Stimulated activated CD8-positive, alpha-beta memory T cell treated with anti-CD3 and anti-CD28 coated beads, Interleukin-2, amount 100 ng/mL, for 1 hour (primary cell): ENCODE measurements around the gene C7orf57.
A peak's percentile ranks its signal among the peaks of the same experiment; 100 is the strongest.

Experiments
- DNase-seq, 2 donors: peaks; one replicate each; pipeline ENCODE4 v3.0.0-alpha.2; 2020; ENCODE audit warnings: low read depth in 2 of 2

Gene C7orf57

DNA sequence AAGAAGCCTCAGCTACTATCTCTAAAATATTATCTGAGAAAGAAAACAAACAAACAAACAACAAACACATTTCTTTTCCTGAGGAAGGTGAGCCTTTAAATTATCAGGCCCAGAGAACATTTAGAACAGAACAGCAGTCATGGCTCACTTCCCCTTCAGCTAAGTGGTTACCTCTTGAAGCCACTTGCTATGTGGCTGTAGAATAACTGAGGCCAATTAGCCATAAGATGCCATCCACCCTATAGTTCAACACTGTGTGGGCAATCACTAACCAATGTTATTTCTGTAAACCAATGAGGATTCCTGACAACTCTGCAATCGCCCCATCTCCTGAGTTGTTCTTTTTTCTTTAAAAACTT, 50.1 kb downstream of the C7orf57 start:
- DNase-seq, result no peak

DNA sequence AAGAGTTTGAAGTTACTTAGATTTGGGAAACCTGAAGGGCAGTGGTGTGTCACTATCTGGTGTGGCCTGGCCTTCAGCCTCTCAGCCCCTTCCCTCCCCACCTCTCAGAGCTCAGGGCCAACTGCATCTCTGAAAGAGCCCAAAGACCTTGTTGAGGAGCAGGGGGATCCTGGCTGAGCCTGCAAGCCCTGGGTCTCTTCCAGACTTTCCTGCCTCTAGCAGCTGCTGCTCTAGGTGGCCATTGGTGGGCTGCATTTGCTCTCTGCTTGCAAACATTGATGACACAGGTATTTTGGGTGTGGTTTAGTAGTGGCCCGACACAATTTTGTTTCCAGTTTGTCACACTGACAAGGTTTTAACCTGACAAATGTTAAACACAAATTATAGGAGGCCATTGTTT, 50.6 kb downstream of the C7orf57 start:
- DNase-seq, result no peak

DNA sequence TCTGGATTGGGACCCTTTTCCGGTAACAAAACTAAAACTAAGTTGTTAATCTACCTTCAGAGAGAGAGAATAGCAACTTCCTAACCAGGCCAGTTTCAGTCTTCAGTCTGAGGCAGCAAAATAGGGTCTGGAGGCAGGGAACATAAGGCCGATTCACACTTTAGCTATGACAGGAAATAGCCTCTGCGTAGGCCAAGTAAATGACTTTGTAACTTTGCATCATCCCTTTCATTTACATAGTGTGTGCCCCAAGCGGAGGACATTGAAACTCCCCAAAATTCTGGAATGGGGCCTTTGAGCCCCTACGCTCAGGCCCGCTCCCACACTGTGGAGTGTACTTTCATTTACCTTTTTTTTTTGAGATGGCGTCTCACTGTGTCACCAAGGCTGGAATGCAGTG, 52.0 kb downstream of the C7orf57 start:
- DNase-seq, result no peak

DNA sequence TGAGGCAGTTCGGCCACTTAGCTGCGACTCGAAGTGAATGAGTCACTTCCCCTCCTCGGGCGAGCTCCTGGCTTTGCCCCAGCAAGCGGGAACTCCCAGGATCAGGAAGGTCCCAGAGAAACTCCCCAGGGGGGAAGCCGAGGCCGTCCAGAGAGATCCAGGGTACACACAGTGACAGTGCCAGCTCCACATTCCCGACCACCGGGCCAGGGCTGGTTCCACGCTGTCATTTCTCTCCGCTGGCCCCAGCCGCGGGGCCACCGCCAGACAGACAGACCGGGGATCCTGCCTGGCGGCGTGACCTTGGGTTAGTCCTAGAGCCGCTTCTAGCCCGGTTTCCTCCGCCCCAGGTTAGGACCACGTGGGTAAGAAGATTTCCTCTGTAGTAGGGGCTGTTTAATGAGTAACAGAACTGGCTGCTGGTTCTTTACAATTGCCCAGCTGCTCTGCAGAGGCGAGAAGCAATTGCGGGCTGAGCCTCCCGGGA, 53.3 kb downstream of the C7orf57 start:
- DNase-seq, result no peak

DNA sequence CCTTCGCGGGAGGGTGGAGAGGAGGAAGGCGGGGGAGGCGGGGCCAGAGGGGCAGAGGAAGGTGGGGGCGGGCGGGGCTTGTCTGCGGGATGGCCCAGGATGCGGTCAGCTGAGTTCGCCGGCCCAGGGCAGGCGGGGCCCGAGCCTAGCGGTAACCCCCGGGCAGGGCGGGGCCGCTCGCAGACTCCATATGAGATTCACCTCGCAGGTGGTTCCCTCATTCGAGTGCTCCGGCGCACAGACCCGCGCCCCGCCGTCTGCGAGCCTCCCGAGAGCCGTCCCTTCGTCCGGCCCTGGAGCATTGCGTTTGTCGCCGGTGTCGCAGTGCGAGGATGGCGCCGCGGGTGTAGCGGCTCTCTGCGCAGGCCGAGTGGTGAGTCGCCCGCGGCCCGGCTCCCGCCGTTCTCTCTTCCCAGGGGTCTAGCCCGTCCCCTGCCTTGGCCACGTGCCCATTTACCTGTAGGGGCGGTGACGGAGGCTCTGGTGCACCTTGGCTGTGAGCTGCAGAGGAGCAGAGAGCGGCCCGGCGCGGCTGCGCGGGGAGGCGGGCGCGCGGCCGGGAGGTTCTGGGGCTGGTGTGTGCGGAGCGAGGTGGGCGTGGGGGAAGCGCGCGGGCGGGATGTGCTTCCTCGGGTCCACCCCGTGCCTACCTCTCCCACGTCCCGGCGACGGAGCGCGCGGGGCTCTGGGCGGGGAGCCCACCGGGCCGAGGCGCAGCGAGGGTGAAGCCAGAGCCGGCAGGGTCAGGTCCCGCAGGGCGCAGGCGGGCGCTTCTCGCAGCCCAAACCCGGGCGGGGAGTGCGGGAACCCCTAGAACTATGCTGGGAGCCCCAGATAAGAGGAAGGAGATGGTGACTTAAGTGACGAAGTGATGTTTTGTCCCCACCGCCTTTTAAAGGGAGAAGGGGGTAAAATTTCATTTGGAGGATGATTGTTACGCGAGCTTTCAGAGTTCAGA, 54.0 kb downstream of the C7orf57 start, which contains the start of gene UPP1:
Gene UPP1, plus strand, starts transcription at position 220 of the 958 bp plus-strand sequence. CDS start 5,519 bp downstream, outside the sequence.
- peak; percentile 83 to 89 for DNase-seq

DNA sequence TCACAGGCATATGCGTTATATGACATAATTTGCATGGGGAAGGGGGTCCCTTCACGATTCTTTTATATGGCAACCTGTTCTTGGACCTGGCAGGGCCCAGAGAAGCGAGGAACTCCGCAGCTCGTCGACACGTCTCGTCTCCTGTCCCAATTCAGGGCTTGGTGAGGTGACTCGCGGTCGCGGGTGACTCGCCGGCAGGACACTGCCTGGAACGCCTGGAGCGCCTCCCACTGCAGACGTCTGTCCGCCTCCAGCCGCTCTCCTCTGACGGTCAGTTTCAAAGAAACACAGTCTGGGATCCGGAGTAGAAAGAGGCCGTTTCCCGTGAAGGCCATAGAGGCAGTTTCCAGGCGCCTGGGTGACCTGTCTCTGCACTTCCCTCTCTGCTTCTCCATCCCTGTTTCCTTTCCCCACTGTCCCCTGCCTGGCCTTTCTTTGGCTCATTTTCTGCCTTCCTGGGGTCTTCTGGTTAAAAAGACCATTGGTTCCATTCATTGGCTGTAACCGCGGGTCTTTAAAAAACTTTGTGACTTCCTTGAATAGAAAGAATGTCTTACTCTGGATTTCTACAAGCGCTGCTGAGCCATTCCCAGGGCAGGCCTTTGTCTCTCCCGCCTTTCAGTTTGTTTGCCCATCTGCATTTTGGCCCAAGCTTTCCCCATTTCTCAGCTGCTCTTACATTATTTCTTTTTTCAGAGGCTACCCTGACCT, 54.9 kb downstream of the C7orf57 start:
- DNase-seq, result no peak

DNA sequence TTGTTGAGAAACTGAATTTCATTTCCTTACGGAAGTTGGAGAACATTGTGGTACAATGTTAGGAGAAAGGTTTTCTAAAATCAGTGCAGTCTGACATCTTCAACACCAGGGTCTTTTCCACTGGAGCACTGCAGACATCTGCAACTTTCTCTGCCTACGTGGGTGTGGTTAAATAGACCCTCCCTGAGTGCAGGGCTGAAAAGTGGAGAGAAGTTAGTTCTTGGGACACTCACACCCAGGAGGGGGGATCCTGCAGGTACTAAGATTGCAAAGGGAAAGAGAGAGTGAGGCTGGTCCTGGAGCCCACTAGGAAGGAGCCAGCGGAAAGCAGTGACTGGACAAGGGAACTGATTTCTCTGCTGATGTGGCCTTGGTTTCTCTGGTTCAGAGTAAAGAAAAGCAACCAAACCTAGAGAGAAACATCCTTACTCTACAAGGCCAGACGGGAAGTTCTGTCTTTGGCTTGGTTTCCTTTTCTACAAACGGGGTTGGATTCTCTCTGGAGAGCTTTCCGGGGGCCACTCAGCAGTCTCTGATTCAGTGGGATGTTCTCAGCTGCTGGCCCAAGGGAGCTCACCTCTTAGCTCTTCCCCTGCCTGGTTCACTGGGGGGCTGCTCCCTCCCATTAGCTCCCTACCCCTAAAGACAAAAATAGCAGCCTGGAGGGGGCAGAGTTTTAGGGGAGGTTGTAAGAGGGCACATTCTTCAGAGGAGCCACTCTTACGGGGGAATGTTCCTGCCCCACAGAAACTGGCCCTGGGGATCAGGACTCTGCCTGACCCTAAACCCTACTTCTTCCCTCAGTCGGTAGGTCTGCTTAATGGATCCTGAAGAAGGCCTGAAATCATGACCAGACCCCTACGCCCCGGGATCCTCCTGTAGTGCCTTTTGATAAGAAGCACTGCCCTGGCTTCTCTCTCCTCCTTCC, 56.4 kb downstream of the C7orf57 start:
- DNase-seq, result no peak

DNA sequence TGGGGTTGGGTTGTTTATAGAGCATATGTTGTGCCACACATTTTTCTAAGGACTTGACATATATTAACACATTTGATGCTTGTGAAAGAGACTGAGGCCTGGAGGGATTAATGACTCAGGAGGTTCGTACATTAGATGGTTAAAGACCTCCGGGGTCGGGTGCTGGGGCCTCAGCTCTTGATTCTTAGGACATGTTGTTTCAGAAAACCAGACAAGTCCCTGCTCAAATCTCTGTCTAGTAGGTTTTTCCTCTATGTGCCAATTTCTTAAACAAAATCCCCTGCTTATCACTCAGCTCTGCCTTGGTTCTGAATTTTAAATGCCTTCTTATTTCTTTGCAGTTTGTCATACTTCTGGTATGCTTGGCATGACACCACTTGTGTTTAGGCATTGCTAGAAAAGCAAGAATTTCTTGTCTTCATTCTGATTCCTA, 59.5 kb downstream of the C7orf57 start:
- no peak for DNase-seq

DNA sequence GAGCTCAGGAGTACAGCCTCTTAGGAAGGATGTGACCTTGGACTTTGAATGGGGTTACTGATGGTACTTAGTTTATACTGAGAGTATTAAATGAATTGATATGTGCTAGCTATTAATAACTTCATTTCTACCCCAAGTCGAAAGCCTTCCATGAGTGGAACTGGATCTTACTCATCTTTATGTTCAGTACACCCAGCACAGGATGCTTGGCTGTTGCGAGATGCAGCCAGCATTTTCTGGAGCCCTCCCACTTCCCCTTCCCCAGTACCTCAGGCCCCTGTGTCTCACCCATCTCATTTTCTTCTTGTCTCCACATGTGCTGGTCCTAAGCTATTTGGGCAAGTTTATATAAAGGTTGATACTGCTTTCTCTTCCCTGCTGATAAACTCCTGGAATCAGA, 60.9 kb downstream of the C7orf57 start:
- DNase-seq, result no peak

DNA sequence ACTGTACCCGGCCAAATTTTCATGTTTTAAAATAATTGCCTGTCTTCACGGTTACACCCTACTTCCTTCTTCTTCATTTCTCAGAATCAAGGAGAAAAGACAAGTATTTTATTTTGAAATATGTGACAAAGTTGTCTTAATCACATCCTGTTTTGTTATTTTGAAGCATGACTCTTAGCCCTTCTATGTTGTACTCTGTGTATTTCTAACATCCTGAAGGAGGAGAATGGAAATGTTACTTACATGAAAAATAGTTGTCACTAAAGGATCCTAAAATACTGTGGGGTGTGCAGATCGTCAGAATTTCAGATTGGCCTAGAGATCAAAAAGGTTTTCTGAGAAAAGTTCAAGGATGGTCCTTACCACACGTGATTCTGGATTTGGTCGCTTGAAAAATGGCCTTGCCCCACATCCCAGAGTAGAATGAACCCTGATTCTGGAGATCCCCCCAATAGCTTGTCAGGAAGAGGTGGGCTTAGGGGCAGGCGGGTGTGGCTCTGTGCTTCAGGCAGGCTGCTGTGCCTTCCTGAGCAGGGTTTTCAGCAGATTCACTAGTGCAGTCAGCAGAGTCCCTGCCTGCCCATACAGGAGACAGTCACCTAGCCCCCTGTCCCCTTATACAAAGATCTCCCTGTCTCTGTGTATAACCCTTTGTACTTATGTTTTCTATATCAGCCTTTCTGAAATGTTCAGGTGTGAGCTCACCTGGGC, 62.3 kb downstream of the C7orf57 start:
- no peak for DNase-seq

DNA sequence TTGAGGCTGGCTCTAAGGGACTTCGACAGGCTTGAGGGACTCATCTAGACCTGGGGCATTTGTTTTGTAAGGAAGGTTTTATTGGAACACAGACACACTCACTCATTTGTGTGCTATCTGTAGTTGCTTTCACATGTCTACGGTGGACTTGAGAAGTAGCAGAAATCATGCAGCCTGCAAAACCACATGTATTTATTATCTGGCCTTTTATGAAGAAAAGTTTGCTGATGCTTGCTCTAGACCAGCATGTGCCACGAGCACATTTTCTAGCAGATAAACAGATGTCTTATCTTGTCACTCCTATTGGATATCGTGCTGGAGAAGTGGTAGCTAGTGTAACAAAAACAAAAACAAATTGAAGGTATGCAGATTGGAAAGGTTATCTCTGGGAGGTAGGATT, 63.5 kb downstream of the C7orf57 start:
- no peak for DNase-seq

DNA sequence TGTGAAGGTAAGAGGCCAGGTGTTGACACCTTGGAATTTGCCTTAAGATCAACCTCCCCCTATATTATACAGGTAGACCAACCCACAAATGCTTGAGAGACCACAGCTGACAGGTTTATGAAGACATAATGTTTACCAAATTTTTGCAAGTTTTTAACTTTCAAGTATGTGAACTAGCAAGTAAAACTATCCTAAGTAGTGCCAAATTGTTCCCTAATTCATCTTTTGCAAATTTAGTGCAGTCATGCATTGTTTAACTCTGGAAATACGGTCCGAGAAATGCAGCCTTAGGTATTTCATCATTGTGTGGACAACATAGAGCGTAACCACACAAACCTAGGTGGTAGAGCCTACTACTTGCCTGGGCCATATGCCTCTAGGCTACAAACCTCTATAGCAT, 64.4 kb downstream of the C7orf57 start:
- DNase-seq, result no peak

DNA sequence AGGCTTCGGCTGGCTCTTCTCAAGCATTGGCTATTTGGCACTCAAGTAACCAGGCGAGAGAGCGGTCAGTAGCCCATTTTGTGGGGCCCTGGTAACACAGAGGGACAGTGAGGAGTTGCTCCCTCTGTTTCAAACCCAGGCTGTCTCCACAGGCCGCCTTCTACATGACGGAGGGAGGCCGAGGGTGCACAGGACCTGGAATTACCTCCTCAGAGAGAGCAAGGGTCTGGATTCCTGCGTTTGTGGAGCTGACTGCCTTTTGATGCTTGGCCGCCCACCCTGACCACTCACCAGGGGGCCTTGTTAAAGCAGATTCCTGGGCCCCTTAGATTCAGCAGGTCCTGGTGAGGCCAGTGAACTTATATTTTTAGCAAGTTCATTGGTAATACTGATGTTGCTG, 66.0 kb downstream of the C7orf57 start:
- DNase-seq, result no peak

DNA sequence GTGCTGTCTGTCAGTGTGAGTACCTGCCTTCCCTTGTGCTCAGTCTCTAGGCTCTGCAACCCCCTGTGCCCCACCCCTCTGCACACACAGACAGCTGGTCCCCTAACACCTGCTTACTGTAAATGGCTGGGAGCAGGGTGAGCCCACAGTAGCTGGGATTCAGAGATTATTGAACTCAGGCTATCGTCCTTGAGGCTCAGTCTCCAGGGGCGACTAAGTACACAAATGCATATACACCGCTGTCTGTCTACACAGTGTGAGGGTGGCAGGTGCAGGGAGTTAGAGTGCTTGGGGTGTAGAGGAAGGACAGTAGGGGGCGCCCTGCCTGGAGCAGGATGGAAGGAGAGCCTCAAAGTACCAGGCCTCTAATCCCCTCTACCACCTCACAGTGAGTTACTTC, 66.6 kb downstream of the C7orf57 start:
- DNase-seq, result no peak

DNA sequence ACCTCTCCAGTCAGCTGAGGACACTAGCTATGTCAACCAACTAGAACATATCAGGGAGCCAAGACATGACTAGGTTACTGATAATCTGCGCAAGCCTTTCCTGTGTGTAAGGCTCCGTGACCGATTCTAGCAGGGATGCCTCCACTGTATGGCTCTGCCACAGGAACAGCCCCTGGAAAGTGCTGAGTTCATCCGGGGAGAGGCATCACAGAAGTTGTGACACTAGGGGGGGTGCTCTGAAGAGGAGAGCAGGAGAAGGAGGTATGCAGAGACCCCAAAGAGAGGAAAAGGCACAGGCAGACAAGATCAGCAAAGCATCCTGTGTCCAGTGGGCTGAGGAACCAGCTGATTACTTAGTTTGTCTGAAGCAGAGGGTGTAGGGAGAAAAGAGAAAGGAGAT, 67.2 kb downstream of the C7orf57 start:
- no peak for DNase-seq

DNA sequence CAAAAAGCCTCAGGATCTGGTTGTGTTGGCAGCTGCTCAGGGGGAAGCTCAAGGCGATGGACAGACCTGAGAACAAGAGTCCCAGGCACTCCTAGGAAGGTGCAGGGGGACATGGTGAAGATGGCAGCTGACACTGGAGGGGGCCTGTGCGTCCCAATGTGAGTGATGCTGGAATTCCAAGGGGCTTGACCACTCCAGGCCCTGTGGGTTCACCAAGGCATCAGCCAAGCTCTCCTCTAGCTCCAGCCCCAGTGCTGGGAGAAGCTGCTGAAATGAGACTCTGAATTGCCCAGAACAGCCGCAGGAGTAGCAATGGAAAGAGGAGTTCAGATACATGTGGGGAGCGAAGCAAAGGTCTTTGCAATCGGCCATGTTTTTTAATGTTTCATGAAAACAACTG, 69.7 kb downstream of the C7orf57 start:
- DNase-seq, result no peak

DNA sequence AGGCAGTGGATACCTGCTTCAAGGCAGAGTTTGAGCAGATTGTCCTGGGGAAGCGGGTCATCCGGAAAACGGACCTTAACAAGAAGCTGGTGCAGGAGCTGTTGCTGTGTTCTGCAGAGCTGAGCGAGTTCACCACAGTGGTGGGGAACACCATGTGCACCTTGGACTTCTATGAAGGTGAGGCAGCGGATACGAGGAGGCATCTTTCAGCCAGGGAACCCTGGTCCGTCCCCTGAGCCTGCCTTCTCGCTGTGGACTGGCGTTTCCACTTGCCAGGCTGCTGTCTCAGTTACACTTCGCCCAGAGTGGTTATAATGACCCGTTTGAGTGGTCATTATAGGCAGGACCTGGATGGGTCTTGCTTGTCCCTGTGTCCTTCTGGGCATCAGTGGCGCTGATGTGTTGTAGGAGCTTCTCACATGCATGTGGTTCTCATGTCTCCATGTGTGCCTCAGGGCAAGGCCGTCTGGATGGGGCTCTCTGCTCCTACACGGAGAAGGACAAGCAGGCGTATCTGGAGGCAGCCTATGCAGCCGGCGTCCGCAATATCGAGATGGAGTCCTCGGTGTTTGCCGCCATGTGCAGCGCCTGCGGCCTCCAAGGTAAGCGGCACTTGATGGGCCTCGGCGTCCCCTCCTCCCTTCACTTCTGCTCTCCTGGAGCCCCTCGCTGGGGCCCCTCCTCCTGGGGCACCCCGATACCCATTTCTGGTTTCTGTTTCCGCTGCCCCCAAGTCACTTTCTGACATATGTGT, 71.7 kb downstream of the C7orf57 start:
- no peak for DNase-seq

DNA sequence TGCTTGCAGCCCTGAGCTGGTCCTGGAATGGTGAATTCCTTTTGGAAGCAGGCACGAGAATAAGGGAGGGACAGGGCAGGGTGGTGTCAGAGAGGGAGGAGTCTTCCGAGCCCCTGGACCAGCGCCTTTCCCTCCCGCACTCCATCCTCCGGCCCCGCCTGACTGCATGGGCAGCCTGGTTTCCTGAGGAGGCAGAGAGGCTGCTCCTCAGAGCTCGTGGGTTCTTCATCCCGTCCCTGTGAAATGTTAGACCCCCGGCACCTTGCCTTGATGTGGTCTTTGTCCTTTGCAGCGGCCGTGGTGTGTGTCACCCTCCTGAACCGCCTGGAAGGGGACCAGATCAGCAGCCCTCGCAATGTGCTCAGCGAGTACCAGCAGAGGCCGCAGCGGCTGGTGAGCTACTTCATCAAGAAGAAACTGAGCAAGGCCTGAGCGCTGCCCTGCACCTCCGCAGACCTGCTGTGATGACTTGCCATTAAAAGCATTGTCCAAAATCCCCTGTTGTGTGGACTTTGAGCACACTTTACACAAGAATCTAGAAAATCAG, 72.7 kb downstream of the C7orf57 start:
- DNase-seq, result no peak

DNA sequence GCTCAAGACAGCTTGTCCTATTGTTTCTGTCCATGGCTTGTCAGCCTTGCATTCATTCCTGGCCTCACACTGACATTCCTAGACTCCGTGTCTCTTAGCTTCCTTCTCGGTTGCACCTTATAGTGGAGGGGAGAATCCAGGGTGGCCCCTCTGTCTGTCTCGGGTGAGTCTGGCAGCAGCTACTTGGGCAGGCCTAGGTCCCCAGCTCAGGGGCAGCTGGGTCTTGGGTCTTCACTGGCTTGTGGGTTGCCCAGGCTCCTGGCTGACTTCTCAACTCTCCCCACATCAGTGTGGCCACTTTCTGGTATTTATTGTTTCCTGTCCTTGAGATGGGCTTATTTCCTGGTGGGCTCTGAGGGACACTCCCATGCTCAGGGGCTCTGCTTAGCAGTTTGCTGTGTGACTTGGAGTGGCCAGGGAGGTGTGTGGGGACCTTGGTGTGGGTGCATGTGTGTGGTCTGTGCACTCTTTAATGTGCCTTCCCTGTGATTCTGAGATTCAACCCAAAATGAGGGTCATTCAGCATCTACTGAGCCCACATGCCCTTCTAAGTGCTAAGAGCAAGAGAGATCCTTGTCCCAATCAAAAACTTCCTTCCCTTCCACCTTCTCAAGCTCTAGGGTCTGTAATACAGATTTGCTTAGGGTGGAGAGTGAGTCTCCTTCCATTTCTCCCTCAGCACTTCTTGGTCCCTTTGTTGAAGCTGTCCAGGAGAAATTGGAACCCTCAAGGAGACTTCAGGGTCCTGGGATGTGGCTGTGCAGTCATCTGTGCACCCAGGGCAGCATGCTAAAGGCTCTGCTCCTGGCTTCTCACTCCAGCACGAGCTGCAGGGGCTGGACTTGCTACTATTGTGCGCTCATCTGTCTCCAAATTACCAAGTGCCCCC, 73.9 kb downstream of the C7orf57 start:
- no peak for DNase-seq
